HG03280 (cell line): ENCODE data around the gene HES3.
"Not testable (repeated sequence)": the region's sequence is repeated elsewhere in the genome, so short reads cannot be mapped to it uniquely, and the experiment has no call there.

ENCODE experiments used
- ATAC-seq: cut with Tn5 transposase; IDR thresholded peaks from one replicate; pipeline ENCODE4 v1.9.1; 2021; ENCODE audit warnings: mild to moderate bottlenecking, moderate library complexity; ENCODE audit not compliant: unreplicated experiment

The HES3 gene

DNA sequence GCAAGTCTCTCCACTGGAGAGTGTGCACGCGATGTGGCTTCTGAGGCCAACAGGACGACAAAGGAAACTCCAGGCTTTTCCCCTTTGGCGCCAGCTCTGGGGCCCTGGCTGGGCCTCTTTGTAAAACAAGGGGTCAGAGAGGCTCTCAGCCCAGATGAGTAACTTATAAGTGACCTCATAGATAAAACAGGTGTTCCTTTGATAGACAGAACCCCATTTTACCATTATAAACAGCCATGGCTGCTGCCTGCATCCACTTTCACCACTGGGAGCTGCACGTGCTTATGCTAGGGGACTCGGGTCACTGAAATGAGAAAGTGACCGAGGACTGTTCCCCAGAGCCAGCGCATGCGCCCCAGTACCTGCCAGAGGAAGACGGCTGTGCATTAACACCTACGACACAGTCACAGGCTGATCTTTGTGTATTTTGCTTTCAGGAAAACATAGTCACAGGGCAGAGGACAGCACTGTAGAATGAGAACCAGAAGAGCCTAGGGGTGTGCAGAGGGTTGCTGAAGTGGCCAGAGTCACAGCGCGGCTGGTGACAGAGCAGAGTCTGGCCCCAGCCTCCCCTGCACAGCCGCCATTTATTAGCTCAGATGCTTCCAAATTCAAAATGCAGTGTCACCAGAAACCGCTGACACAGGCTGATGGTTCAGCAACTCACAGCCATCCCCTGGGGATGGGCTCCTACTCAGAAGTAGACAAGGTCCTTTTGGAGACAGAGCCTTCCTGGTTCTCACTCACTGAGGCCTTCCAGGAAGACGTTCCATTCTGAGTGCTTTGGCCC is 25.4 kb upstream of the HES3 start:
- ATAC-seq: no peak

DNA sequence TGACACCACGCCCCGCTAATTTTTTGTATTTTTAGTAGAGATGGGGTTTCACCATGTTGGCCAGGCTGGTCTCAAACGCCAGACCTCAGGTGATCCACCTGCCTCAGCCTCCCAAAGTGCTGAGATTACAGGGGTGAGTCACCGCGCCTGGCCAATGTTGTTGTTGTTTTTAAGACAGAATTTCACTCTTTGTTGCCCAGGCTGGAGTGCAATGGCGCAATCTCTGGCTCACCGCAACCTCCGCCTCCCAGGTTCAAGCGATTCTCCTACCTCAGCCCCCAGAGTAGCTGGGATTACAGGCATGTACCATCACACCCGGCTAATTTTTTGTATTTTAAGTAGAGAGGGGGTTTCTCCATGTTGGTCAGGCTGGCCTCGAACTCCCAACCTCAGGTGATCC is 24.3 kb upstream of the HES3 start:
- ATAC-seq: not testable (repeated sequence)

DNA sequence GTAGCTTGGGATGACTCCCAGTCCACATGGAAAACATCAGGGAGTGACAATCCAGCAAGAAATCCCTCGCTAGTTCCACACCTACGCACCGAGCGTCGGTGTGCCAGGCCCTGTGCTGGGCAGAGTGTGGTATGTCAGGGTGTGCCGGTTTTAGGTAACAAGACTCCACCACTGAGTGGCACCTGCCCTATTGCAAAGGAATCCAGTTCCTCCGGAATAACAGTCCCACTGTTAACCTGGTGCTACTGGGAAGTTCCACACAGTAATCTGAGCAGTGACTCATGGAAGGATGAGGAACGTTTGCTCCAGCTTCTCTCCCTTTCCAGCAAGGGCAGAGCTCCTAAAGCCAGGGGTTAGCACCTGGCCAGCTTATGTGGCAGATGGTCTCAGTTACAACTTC is 23.7 kb upstream of the HES3 start:
- no peak for ATAC-seq

DNA sequence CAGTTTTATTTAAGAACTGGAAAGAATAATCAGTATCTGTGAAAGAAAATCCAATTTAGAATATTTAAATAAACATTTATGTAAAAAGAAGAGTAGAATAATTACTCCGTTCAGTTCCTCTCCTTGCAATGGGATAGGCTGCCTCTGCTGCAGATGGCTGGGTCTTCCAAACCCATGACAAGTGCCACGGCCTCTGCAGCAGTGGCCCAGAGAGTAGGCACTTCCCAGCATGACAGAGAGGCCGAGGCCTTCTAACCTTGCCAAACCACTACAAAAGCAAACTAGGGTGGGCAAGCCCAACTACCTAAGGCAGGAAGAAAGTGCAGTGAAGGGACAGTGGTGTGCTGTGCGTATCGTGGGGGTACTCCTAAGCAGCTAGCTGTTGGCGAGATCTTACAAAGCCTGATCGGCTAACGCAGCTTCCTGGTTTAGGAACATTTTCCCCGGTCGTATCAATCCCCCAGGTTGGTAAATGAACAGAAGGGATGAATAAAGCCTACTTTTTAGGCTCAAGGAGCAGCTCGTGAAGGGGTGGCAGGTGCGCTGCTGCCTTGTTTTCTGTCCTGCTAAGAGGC is 22.7 kb upstream of the HES3 start:
- no peak for ATAC-seq

- no peak for ATAC-seq
Measured at GRCh38 chr1:6222636-6223035, 21.3 kb upstream of the HES3 start.

- ATAC-seq: no peak
Measured at GRCh38 chr1:6223617-6224016, 20.4 kb upstream of the HES3 start.

- no peak for ATAC-seq
Measured at GRCh38 chr1:6224718-6225117, 19.3 kb upstream of the HES3 start.

DNA sequence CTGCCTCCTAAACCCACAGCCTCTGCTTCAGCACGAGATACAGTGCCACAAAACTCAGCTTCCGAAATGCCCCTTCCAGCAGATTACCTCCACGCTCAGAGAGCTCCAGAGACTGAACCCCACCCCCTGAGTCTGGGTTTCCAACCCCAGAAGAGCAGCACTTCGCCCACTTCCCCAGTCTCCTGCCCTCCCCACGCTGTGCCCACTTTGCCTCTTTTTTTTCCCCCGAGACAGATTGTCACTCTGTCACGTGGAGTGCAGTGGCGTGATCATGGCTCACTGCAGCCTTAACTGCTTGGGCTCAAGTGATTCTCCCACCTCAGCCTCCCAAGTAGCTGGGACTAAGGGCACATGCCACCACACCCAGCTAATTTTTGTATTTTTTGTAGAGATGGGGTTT is 18.3 kb upstream of the HES3 start:
- ATAC-seq: no peak

GRCh38 chr1:6233376-6233775 is 10.6 kb upstream of the HES3 start:
- ATAC-seq: no peak

DNA sequence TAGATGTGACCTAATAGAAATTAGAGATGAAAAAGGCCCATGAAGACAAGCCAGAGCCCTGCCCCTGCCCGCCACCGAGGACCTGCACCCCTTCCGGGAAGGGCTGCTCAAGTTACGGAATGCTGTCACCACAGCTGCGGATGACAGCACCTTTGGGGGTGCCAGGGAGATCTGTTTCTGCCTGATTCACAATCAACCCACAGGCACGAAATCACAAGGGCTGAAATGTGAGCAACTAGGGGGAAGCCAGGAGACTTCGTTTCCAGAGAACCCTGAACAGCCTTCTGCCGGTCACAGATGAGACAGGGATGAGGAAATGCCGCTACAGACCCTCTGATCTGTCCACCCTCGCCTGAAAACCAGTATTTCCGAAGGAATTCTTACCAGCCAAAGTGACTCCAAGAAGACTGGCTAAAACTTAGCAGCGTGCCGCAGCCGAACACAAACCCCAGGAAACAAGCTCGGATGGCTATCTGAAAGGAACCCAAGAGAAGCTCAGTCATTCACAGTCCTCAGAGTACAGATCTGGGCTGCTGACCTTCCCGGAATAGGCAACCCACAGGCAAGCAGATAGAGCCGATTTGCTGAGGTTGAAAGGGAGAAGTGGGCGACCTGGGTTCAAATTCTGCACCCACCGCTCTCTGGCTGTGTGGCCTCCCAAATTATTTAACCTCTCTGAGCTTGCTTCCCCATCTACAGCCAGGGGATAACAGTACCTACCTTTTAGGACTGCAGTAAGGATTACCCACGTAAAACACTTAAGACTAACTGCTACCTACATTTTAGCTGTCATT is 9.3 kb upstream of the HES3 start:
- no peak for ATAC-seq

DNA sequence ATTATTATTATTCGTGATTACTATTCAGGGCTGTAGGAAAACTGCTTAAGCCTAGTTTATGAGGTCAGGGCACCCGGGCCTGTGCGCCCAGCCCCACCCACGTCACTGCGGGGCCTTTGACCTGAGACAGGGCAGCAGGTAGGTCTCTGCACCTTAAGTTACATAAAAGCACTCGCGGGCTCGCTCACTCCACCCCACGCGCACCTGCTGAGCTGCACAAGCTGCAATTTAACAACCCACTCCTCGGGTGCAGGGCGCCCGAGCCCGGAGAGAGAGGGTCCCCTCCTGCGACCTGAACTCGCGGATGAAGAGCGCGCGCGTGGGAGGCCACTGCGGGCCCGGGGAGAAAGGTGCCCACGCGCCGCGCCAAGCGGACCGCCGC is 8.7 kb upstream of the HES3 start:
- no peak for ATAC-seq

DNA sequence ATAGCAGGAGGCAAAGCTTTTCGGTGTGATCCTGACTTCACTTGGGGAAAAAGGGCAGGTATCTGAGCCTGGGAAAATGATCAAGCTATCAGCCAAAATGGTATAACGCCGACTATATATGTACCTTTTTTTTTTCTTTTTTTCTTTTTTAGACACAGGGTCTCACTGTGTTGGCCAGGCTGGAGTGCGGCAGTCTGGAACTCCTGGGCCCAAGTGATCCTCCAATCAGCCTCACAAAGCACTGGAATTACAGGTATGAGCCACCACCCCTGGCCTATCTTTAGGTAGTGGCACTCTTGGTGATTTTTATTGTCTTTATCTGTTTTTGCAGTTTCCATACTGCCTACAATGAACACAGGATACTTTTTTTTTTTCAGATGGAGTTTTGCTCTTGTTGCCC is 6.9 kb upstream of the HES3 start:
- no peak for ATAC-seq

- ATAC-seq: no peak
Measured at GRCh38 chr1:6239213-6239752, 4.7 kb upstream of the HES3 start.

GRCh38 chr1:6239950-6240768 is 3.8 kb upstream of the HES3 start:
- ATAC-seq: no peak

DNA sequence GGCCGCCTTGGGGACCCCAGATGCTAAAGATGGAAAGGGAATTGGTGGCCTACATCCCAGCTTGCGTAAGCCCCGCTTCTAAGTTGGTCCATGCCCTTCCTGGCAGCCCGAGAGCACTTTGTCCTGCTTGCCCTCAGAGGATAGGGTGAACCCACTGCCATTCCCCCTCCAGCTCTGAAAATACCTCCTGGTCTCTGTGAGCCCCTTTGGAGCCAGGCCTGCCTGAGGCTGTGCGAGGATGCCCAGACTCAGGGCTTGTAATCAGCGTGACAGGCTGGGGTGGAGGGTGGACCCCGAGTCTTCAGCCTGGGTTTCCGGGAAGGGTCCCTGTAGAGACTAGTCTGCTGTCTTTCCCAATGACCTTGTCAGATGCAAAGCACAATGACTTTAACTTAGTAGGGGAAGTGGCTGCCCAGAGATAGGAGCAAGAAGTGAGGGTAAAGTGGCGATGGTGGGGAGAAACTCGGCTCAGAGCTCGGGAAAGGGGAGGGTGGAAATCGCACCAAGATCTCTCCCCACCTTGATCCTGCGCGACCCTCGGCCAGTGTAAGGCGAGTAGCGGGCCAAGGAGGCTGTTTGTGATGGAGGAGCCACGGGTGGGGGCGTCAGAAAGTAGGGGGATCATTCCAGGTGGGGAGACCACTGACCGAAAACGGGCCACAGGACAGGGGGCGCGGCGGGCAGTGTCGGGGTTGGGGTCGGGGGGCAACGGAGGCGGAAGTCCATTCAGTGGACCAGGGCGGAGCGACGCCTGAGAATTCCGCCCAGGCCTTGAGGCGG is 2.7 kb upstream of the HES3 start:
- no peak for ATAC-seq

DNA sequence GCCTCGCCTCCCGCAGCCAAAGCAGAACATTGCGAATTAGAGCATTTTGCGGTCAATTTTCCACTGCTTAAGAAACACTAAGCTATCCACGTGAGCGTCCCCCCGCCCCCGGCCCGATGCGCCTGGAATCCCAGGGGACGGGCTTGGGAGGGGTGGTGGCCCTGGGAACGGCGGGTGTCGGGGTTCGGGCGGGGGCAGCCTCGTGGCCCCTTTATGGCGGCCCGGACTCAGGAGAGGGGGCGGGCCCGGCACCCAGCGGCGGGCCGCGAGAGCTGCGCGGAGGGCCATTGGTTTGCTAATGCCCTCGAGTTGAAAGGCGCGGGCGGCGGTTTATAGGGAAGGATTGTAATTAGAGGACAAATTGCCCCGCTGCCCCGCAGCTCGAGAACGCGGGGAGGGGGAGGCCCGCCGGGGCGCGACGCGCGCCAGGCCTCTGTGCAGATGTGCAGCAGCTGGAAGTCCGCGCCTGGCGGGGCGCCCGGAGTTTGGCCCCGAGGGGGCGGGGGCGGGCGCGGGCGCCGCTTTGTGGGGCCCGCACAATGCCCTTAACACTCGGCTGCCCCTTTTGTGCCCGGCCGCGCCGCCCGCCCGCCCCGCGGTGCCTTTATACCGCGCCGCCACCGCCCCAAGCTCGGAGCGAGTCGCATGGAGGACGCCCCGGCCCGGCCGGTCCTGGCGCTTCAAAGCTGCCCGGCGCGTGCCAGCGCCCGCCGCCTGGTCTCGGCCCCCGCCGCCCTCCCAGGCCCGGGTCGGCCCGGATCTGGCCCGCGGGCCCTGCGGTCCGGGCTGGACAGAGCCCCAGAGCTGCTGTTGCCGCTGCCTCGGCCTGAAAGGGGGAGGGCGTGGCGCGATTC is 1.9 kb upstream of the HES3 start:
- ATAC-seq: no peak

DNA sequence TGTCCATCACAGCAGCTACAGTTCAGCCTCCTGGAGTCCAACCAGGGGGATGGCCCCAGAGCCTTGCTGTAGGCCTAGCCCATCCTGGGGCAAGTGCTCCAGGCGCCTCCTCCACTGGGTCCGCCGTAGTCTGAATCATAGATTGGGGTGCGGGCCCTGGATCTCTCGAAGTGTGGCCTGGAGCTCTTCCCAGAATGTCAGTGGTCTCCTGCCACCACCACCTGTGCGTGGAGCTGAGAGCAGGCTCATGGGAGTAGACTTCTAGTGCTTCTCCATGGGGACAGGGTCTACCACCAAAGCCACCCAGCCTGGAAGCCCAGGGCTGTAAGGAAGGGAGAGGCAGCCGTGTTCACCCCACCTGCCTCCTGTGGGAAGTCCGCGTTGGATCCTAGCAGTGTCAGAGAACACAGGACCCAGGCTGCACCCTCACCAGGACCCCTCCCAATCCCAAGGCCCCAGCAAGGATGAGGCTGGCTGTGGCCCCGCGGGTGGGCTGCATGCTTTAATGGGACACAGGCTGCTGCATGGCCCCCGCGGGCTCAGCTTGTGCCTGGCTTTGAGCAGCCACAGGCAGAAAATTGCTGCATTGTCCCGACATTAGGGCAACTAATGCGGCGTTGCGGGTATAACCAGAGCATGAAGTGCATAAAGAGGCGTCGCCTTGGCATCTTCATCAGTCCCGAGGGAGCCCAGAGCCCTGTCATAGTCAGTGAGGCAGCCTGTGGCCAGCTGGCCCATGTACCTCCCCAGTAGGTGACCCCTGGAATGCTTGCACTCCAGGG is 735 bp upstream of the HES3 start:
- ATAC-seq: no peak

- no peak for ATAC-seq
Measured at GRCh38 chr1:6244401-6245049, 546 bp downstream of the HES3 start.
